ACHN (cell line): Measurements from ENCODE around the gene ATP6V1E1.
"Not testable (repeated sequence)": the region's sequence is repeated elsewhere in the genome, so short reads cannot be mapped to it uniquely, and the experiment has no call there.

Source experiments
- DNase-seq: peaks from one replicate; pipeline ENCODE4 v3.0.0-alpha.2; 2015
- in situ Hi-C: cut with HindIII; loops from 2 replicates; pipeline ENCODE4 v1.10.0; 2017; ENCODE audit warnings: low sequenced_read_pairs, low pct_ligation_motif_present, low pct_unique_long_range_greater_than_20kb

Gene ATP6V1E1

GRCh38 chr22:17637490-17638181 is 9.1 kb upstream of the ATP6V1E1 start:
- no peak for DNase-seq
- in situ Hi-C loops, result no loop called here

GRCh38 chr22:17636850-17637249 is 8.3 kb upstream of the ATP6V1E1 start:
- DNase-seq, in situ Hi-C loops: not testable (repeated sequence)

GRCh38 chr22:17634696-17635095 is 6.1 kb upstream of the ATP6V1E1 start:
- DNase-seq, result no peak
- in situ Hi-C loops, result no loop called here

GRCh38 chr22:17633998-17634323 is 5.4 kb upstream of the ATP6V1E1 start:
- in situ Hi-C loops, result no loop called here
- DNase-seq, result no peak

GRCh38 chr22:17633217-17633997 is 4.9 kb upstream of the ATP6V1E1 start:
- in situ Hi-C loops, result no loop called here
- peak; percentile 85 for DNase-seq

GRCh38 chr22:17631076-17631565 is 2.6 kb upstream of the ATP6V1E1 start:
- in situ Hi-C loops, result no loop called here

GRCh38 chr22:17629641-17630040 is 1.1 kb upstream of the ATP6V1E1 start:
- in situ Hi-C loops, result no loop called here
- no peak for DNase-seq

More at GRCh38 chr22:17631076-17631565, 2.6 kb upstream of the ATP6V1E1 start:
- no peak for DNase-seq

- DNase-seq, result no peak
- in situ Hi-C loops, result no loop called here
These were observed 582 bp upstream of the ATP6V1E1 start for GRCh38 chr22:17629173-17629489.

- DNase-seq, result no peak
- in situ Hi-C loops, result no loop called here
These were observed 566 bp downstream of the ATP6V1E1 start for GRCh38 chr22:17627961-17628405.

- in situ Hi-C loops, result no loop called here
- DNase-seq, result no peak
These were observed 15.3 kb downstream of the ATP6V1E1 start for GRCh38 chr22:17613280-17613679.

- DNase-seq, result no peak
- in situ Hi-C loops, result no loop called here
These were observed 16.5 kb downstream of the ATP6V1E1 start for GRCh38 chr22:17612057-17612456.

GRCh38 chr22:17607891-17608521 is 20.5 kb downstream of the ATP6V1E1 start:
- in situ Hi-C loops, result no loop called here

GRCh38 chr22:17606496-17606895 is 22.1 kb downstream of the ATP6V1E1 start:
- no peak for DNase-seq
- in situ Hi-C loops, result no loop called here

More at GRCh38 chr22:17607891-17608521, 20.5 kb downstream of the ATP6V1E1 start:
- DNase-seq, result no peak

GRCh38 chr22:17603668-17604067 is 24.9 kb downstream of the ATP6V1E1 start:
- in situ Hi-C loops, result no loop called here
- DNase-seq, result no peak

- DNase-seq, result no peak
- in situ Hi-C loops, result no loop called here
These were observed 27.5 kb downstream of the ATP6V1E1 start for GRCh38 chr22:17601031-17601430.

- no peak for DNase-seq
- in situ Hi-C loops, result no loop called here
These were observed 30.2 kb downstream of the ATP6V1E1 start for GRCh38 chr22:17598318-17598717.

- in situ Hi-C loops, result no loop called here
- no peak for DNase-seq
These were observed 31.3 kb downstream of the ATP6V1E1 start for GRCh38 chr22:17597217-17597616.

- in situ Hi-C loops, result no loop called here
- DNase-seq, result no peak
These were observed 32.3 kb downstream of the ATP6V1E1 start for GRCh38 chr22:17596226-17596625.

- in situ Hi-C loops, result no loop called here
- DNase-seq, result no peak
These were observed 36.3 kb downstream of the ATP6V1E1 start for GRCh38 chr22:17592201-17592600.
